OCI-M1 (cell line): Measurements from ENCODE around the gene ADGRV1.
A peak's percentile ranks its signal among the peaks of the same experiment; 100 is the strongest.

Experiments used
- DNase-seq: peaks from one replicate; lab custom pipeline; 2025; lab: John Stamatoyannopoulos, UW

ADGRV1 gene

DNA sequence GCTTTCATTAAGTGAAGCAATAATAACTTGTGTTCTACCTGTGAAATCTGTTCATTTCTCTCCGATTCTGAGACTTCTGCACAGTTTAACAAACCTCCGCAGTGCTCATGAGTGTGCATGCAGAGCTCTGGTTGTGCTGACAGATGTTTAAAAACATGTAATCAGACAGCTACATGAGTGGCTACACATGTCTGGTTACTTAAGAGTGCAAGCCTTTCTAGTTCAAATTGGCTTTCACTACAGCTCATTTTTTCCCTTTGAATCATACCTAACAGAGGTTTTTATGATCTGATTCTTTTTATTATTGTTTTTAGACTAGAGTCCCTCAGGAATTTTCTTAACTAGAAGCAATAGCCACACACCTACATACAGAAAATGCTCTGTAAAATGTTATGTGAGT lies 514.3 kb downstream of the ADGRV1 start:
- no peak for DNase-seq

DNA sequence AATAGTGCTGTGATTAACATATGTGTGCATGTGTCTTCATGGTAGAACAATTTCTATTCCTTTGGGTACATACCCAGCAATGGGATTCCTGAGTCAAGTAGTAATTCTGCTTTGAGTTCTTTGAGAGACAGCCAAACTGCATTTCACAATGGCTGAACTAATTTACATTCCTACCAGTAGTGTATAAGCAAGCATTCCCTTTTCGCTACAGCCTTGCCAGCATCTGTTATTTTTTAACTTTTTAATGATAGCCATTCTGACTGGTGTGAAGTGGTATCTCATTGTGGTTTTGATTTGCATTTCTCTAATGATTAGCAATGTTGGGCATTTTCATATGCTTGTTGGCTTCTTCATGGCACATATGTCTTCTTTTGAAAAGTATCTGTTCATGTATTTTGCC lies 516.0 kb downstream of the ADGRV1 start:
- DNase-seq, result no peak

DNA sequence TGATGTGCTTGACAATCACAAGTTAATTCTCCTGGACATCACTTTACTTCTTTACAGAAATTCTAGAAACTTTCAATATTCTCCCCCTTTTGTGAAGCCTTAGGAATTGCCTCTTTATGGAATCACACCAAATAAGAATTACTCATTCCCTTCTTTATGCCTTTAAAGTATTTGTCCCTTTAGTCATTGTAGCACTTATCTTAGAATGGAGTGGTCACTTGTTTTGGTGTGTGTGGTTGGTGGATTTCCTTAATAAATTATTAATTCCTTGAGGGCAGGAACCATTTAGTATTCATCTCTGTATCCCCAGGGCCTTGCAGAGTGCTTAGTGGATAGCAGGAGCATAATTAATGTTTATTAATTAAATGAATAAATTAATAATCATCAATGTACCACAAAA lies 517.5 kb downstream of the ADGRV1 start:
- DNase-seq, result no peak

DNA sequence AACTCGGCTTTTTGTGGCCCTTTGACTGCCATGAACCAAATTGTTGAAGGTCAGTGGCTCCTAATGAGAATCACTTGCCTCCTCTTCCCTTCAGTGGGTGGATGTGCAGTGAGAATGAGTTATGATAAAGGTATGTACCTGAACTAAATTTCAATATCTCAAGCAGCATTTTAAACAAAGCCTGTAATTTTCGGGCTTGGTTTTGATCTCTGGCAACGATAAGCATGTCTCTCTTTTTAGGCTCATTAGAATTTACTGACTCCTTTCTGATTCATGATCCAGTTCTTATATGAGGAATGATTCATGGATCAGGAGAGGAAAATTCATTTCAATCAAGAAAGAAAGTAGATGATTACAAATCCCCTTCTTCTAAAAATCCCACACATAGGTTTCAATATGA lies 519.0 kb downstream of the ADGRV1 start:
- no peak for DNase-seq

DNA sequence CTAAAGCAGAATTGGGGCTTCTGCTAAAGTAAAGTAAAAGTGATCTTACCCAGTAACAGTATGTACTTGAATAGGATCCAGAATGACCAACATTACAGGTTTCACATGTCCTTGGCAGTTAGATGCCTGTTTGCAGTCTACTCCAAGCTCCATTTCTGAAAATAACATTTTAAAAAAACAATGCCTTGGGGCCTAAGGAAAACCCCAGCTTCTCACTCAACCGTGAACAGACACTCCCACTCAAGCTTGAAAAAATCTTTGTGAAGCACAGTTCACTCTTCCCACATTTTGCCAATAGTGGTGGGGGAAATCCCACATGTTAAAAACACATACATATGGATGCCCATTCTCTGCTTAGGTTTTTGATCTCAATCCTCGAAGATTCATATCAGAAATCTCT lies 520.4 kb downstream of the ADGRV1 start:
- no peak for DNase-seq

DNA sequence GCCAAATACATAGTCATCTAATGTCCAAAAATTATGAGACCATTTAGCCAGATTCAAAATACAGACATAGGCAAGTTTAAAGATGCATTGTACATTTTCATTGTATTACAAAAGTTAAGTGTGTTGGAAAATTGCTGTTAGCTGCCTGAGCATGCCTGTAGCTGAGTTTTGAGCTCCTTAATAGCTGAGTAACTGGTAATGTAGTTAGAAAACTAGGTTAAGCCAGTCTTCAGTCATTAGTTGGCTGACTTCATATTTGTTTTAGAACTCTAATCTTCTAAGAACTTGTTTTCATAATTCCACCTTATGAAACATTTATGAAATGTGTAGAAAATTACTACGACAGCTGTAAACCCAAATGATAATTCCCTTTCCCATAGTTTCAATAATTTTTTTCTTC lies 531.2 kb downstream of the ADGRV1 start:
- no peak for DNase-seq

DNA sequence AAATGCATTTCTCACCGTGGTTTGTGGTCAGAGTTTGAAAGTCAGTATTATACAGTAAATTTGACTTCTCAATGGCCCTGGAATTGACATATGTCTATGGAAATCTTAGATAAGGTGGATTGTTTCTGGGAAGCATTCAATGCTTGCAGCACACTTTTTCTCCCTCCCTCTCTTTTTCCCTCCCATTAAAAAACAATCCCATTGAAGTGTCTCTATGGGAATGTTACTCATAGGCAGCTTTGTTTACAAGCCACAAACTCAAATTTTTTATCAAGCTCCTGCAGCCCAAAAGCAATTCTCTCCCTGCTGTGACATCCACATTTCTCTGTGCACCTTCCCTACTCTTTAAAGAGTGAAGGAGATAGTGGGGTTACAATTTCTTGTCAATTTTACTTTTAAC lies 532.4 kb downstream of the ADGRV1 start:
- no peak for DNase-seq

DNA sequence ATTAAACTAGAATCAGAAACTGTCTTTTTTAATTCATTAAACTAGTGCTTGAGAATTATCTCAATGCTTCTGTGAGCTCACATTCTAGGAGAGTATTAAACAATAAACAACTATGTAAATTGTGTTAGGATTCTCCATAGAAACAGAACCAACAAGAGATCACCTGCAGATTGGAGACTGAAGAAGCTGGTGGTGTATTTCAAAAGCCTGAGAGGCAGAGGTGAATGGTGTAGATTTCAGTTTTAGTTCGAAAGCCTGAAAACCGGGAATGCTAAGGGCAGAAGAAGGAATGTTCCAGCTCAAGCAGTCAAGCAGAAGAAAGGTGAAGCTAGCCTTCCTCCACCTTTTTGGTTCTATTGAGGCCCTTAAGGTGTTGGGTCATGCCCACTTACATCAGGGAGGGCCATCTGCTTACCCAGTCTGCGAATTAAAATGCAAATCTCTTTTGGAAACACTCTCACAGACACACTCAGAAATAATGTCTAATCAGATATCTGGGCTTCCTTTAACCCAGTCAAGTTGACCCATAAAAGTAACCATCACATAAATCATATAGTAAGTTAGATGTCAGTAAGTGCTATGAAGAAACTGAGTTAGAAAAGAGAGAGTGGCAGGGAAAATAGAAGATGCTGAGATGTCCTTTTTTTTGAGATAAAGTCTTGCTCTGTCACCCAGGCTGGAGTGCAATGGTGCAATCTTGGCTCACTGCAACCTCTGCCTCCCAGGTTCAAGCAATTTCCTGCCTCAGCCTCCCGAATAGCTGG lies 533.1 kb downstream of the ADGRV1 start:
- no peak for DNase-seq

DNA sequence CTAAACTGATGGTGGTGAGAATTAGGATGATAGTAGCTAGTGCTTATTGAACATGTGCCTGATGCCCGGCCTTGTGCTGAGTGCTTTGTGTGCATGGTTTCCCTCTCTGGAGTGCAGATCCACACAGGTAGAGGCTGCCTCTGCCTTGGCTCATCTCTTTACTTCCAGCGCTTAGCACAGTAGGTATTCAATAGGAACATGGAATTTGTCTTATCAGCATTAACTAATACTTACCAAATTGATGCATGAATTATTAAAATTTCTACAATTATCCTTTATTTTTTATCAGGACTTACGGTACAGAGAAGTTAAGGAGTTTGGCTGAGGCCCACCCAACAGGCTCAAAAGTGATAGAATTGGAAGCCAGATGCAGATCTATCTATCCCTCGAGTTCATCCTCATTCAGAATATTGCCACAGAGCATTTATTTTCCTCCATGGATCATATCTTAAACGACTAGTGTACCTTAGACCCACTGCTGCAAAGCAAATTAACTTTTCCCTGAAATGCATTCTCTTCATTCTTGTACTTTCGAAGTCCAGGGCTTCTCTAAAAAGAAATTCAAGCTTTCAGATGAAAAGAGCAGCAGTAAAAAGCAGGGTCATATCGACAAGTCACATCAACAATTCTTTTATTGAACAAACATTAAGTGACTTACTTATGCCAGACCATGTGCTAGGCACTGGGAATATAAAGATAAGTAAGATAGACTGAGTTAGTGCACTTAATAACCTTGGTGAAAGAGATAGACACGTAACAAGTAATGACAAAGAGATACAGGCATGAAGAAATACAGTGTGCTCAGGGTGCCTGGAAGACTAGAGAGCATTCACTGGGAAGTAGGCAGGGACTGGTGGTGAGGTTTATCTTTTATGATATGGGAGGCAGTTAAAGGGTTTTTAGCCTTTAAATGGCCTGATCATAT lies 534.5 kb downstream of the ADGRV1 start:
- no peak for DNase-seq

DNA sequence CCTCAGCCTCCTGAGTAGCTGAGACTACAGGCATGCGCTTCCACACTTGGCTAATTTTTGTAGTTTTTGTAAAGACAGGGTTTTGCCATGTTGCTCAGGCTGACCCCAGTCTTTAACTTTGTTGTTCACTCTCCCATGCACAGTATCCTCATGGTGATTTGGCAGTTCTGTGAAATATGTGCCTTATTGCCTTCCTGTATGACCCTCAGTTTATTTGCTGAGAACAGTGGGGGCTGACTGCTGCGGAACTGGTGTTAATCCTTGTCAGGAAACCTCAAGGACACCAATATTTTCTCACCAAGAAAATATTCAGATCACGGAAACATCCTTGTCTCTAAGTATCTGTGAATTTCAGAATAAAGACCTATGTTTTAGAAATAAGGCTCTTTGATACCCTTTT lies 536.7 kb downstream of the ADGRV1 start:
- DNase-seq, result no peak

DNA sequence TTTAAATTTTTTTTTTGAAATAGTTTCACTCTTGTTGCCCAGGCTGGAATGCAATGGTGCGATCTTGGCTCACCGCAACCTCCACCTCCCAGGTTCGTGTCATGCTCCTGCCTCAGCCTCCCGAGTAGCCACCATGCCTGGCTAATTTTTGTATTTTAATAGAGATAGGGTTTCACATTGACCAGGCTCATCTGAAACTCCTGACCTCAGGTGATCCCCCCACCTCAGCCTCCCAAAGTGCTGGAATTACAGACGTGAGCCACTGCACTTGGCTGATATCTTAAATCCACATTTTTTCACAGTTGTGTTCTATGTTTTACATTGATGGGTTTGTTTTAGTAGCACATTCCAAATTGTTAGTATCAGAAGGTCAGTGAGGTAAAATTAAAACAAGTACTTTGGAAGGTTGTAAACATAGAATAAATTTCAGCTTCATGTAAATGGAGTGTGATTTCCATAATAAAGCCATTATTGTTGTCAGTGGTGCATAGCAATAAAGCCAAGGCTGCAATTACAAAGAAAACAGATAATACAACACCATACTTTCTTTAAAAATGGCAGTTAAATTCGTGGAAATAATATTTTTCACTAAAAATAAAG lies 537.3 kb downstream of the ADGRV1 start:
- DNase-seq, result no peak

DNA sequence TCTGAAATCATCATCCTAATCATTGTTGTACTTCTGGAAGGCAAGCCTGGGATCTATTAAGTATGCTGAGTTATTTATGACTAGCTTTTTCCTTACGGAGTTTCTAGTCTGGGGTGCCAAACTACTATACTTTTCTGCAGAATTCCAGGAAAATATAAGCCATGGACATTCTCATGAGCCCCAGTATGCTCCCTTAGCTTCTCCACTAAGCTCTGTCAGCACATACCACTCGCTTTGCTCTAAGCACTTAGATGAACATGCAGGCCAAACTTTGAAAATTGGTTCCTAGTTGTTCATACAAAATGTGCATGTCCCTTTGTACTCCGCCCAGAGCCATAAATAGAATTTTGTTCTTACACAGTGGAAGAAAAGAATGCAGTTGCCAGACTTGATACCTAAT lies 539.9 kb downstream of the ADGRV1 start:
- DNase-seq, result no peak

DNA sequence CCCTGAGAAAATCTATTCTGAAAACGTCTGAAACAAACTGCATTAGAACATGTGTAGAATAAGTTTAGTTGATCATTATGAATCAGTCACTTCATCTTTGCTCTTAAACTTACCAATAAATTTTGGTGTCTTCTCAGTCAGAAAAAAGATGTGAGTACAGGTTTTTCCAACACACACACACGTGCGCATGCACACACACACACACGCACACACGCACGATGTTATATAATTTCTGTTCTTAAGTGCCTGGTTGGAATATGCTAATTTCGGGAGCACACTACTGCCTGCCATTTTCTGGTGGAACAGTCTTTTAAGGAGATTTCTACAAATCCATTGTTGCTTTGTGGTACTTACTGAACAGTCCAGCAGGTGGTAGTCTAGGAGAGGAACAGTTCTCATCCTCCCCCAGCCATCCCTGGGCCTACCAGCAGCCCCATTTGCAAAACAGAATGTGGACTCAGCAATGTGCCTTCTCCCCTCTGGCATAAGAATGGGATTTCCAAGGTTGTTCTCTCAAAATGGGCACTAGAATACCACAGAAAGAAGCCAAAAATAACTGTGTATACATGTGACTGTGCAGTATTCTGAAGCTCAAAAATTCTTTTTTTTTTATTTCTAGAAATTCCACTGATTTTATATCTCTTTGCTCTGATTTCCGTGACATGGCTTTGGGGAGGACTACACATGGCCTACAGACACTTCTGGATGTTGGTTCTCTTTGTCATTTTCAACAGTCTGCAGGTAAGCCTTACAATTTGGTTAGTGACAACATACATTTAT lies 543.2 kb downstream of the ADGRV1 start:
- DNase-seq, result peak; percentile 83

DNA sequence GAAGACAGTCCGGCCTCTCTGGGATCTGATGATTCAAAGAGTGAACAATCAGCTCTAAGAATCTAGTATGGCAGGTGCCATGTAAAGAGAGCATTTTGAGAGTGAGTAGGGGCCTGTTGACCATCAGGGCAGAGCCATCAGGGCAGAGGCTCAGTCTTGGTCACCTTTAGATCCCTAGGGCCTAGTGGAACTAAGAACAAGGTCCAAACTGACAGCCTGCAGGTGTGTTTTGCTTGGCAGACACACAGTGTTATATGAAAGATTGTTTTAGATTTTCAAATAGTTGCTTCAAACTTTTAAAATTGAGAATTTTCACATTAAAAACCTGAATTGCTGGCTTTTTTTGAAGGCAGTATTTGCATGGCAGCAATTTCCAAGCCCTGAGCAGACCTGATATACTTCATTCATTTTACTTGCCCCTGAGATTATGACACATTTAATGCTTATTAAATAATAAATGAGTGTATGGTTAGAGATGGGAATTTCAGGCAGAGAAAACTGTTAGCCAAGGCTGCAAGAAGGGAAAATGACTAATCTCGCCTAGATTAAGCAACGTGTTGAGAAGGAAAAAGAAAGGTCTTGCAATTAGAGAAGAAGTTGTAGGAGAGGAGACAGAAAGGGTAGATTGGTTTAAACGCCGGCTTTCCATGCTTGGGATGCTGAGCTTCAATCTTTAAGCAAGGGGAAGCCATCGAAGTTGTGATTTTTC lies 544.9 kb downstream of the ADGRV1 start:
- DNase-seq, result no peak

DNA sequence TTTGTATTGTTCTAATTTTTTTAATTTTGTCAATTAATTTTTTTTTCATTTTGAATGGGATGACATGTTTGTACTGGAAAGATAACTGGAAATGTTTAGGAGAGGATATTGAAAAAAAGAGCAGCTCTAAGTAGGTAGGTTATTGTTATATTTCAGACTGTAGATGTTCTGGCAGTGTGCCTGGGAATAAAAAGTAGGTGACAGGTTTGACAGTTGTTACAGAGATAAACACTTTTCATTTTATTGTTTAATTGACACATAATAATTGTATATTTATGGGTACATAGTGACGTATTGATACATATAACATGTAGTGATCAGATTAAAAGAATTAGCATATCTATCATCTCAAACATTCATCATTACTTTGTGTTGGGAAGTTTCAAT lies 545.5 kb downstream of the ADGRV1 start:
- DNase-seq, result no peak

DNA sequence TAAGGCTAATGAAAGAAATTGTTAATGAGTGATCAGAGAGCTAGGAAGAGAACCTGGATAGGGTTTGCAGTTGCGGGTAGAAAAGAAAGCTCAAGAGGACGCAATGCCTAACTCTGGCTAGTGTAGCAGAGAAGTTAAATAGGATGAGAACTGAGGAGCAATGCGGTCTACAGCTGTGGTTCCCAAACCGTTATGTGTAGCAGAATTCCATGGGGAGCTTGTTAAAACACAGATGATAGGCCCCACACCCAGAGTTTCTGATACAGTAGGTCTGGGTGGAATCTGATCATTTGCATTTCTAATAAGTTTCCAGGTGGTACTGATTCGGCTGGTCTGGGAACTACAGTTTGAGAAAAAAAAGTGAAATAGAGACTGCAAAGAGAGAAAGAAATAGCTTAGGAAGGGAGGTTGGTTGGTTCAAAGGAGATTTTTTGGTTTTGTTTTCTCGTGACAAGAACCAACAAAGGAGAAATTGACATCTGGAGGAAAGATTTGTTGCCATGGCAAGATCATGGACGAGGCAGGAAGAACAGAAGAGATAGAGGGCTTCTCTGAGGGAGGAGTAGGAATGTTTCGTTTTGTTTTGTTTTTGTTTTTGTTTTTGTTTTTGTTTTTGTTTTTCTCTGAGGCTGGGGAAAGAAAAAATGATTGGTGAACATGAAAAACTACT lies 548.4 kb downstream of the ADGRV1 start:
- no peak for DNase-seq

DNA sequence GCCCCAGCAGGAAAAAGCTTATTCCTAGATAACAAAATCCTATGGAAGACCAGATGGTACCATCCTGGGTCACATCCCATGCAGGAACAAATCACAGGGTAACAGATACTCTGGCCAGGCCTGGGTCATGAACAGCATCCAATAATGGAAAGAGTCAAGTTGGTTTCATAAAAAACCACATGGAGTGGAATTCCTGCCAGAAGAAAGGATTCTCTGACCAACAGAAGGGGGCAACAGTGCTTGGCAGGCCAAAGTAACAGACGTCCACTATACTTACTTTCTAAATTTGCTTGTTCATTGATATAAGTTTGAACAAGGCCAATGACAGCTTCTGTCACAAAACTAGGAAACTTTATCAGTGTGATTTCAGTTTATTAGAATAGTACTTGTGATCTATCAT lies 551.0 kb downstream of the ADGRV1 start:
- DNase-seq, result no peak

DNA sequence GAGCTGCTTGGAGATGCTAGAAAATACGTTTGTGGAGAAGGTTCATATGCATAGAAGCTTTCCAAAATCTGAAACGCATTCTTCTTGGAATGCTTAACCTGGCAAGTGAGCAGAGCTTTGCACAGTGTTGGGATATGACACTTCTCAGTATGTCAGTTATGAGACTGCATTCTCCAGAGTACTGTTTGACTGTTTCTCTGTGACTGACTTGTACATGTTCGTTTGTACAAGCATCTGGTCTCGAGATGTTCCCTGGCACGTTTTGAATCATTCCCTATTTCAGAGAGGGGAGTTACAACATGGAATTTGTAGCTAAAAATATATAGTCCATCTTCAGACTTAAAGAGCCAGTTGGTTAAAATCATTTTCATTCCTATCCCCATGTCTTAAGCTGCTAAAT lies 552.1 kb downstream of the ADGRV1 start:
- no peak for DNase-seq

DNA sequence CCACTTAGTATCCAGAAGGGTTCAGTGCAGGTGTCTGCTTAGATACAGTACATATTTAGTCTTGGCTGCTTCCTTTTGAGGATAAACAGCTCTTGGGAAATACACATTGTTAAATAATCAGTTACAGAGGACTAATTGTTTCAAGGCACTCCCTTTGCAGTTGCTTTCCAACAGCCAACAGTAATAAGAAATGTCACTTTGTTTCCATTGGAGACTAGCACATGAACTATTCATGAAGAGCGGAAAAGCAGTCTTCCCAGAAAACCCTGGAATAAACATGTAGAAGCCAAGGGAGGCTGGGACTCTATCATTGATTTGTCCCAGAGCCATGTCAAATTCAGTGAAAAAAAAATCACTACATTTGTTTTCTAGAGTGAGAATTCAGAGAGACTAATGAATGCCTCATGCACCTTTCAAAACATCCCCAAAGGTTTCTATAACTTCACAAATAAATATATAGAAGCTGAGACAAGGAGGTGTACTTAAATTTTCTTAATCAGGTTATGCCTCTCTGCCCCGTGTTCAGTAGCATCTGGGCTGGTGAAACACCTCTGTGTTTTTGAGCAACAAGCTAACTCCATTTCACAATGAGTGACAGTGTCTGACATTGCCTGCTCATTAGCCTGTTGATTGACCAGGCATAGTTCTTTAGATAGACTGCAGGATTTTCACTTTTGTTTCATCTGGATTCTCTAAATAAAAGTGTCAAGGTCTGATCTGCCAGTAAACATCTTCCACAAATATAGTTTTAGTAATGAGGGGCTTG lies 553.1 kb downstream of the ADGRV1 start:
- peak; percentile 11 for DNase-seq

DNA sequence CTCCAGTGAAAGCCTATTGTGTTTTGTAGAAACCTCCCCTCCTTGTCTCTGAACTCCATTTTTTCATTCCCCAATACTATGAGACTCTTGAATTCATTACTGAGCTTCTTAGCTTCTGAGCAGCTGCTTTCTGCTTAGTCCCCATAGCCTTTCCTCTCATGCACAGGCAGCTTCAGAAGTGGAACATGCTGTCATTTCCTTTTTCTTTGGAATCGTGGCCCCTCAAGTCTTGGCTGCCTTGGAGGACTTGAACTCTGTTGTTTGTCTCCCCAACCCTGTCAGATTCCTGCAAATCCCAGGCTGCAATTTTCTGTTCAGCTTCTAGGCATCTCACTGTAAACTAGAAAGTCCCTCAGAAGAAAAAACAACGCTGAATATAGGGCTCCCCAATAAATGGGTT lies 556.1 kb downstream of the ADGRV1 start:
- DNase-seq, result no peak
